Measurements from ENCODE around the gene JAM3.

DNA sequence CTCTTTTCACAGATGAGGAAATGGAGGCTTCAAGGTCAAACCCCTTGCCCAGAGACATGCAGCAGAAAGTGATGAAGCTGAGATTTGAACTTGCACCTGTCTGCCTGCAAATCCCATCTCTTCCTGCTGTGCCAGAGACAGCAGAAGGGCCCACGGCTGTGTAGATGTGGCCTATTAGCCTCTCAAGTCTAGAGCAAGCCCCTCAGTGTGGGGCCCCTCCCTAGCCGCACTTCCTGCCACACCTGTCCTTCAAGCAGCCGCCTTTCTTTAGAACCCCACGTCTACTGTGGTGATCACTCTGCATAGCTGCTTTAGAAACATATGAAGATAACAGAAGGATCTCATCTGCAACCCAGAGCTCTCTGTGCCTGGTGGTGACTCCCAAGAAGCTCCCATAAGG is 41.2 kb upstream of the JAM3 start:
- TF ChIP-seq, protein P1, sequence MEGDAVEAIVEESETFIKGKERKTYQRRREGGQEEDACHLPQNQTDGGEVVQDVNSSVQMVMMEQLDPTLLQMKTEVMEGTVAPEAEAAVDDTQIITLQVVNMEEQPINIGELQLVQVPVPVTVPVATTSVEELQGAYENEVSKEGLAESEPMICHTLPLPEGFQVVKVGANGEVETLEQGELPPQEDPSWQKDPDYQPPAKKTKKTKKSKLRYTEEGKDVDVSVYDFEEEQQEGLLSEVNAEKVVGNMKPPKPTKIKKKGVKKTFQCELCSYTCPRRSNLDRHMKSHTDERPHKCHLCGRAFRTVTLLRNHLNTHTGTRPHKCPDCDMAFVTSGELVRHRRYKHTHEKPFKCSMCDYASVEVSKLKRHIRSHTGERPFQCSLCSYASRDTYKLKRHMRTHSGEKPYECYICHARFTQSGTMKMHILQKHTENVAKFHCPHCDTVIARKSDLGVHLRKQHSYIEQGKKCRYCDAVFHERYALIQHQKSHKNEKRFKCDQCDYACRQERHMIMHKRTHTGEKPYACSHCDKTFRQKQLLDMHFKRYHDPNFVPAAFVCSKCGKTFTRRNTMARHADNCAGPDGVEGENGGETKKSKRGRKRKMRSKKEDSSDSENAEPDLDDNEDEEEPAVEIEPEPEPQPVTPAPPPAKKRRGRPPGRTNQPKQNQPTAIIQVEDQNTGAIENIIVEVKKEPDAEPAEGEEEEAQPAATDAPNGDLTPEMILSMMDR (IDR thresholded peaks at IDR 0.05) = no peak
- TF ChIP-seq NFATC4 (CRISPR knock-in tag; IDR thresholded peaks at IDR 0.05) (no peak), JUN (CRISPR knock-in tag; IDR thresholded peaks at IDR 0.05) (no peak), TEAD4 (CRISPR knock-in tag; IDR thresholded peaks at IDR 0.05) (no peak), CREB1 (CRISPR knock-in tag; IDR thresholded peaks at IDR 0.05) (no peak), MXD4 (CRISPR knock-in tag; IDR thresholded peaks at IDR 0.05; ENCODE audit: borderline replicate concordance) (no peak), GRHL2 (CRISPR knock-in tag; IDR thresholded peaks at IDR 0.05; ENCODE audit: insufficient replicate concordance, severe bottlenecking) (no peak), ATF1 (CRISPR knock-in tag; IDR thresholded peaks at IDR 0.05) (no peak), ZBTB21 (CRISPR knock-in tag; IDR thresholded peaks at IDR 0.05; ENCODE audit: borderline replicate concordance) (no peak), CBFB (CRISPR knock-in tag; IDR thresholded peaks at IDR 0.05; ENCODE audit: low read depth) (no peak)
- TF ChIP-seq, protein P2, sequence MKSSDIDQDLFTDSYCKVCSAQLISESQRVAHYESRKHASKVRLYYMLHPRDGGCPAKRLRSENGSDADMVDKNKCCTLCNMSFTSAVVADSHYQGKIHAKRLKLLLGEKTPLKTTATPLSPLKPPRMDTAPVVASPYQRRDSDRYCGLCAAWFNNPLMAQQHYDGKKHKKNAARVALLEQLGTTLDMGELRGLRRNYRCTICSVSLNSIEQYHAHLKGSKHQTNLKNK (CRISPR knock-in tag; IDR thresholded peaks at IDR 0.05) = no peak
- TF ChIP-seq, protein P3, sequence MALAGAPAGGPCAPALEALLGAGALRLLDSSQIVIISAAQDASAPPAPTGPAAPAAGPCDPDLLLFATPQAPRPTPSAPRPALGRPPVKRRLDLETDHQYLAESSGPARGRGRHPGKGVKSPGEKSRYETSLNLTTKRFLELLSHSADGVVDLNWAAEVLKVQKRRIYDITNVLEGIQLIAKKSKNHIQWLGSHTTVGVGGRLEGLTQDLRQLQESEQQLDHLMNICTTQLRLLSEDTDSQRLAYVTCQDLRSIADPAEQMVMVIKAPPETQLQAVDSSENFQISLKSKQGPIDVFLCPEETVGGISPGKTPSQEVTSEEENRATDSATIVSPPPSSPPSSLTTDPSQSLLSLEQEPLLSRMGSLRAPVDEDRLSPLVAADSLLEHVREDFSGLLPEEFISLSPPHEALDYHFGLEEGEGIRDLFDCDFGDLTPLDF (CRISPR knock-in tag; IDR thresholded peaks at IDR 0.05) = no peak
- TF ChIP-seq, protein P4, sequence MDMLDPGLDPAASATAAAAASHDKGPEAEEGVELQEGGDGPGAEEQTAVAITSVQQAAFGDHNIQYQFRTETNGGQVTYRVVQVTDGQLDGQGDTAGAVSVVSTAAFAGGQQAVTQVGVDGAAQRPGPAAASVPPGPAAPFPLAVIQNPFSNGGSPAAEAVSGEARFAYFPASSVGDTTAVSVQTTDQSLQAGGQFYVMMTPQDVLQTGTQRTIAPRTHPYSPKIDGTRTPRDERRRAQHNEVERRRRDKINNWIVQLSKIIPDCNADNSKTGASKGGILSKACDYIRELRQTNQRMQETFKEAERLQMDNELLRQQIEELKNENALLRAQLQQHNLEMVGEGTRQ (CRISPR knock-in tag; IDR thresholded peaks at IDR 0.05) = no peak
- TF ChIP-seq, protein P5, sequence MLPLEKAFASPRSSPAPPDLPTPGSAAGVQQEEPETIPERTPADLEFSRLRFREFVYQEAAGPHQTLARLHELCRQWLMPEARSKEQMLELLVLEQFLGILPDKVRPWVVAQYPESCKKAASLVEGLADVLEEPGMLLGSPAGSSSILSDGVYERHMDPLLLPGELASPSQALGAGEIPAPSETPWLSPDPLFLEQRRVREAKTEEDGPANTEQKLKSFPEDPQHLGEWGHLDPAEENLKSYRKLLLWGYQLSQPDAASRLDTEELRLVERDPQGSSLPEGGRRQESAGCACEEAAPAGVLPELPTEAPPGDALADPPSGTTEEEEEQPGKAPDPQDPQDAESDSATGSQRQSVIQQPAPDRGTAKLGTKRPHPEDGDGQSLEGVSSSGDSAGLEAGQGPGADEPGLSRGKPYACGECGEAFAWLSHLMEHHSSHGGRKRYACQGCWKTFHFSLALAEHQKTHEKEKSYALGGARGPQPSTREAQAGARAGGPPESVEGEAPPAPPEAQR (CRISPR knock-in tag; IDR thresholded peaks at IDR 0.05) = no peak

Measured in WTC11 (cell line).